T-helper 1 cell treated with Interleukin-12 subunit alpha and Interleukin-12 subunit beta and Interleukin-4 antibody, amounts not matched to agents 30 ng/mL and 1 ng/mL, for 36 hours (primary cell): Measurements from ENCODE around the gene ZBTB42. TPM values are rescaled to one million over a fixed set of nuclear protein-coding genes. Genes with fewer than 3 reads are reported as not detected.

ENCODE experiments used
- intact Hi-C: fragments of 100-400 bp; cut with micrococcal nuclease; formaldehyde crosslinking; loops from one replicate; pipeline ENCODE4 v1.15.1; 2024
- total RNA-seq: library from RNA; stranded (reverse); gene quantifications from 2 replicates; pipeline ENCODE4 v1.2.3, GENCODE V29; 2022

Gene ZBTB42
- total RNA-seq, 1 donor from 2014 or later = 6.7 TPM

GRCh38 chr14:104793703-104793959 is 7.3 kb upstream of the ZBTB42 start:
- intact Hi-C loops = no loop called here

- intact Hi-C loops = loop anchor here (2.0 kb wide), 1 partner anchor 71 kb away; the partner anchor contains the start of gene CEP170B
These were observed 6.8 kb upstream of the ZBTB42 start for GRCh38 chr14:104794099-104794498.

DNA sequence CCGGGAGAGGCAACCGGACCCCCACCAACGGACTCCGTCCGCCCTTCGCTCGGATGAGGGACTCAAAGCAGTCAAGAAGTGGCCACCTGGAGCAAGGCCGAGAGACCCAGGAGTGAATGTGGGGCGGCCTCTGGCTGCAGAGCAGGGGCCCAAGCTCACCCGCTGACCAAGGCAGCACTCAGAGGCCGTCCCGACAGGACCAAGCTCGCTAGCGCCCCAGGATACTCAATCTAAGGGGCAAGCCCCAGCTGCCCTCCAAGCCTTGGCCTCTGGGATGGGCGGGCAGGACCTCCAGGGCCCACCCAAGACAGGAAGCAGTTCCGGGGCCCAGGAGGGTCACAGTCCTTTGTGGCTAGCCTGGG is 6.3 kb upstream of the ZBTB42 start:
- intact Hi-C loops = loop anchor here (2.0 kb wide), 1 partner anchor 70 kb away; the partner anchor contains the start of gene CEP170B

- intact Hi-C loops = loop anchor here (1.0 to 2.0 kb wide), 2 partner anchors 43 to 70 kb away; partner anchors contain the start of gene CEP170B
These were observed 5.7 kb upstream of the ZBTB42 start, which contains the start of gene AKT1 for GRCh38 chr14:104794993-104795780. Gene AKT1 (minus strand): TSS chr14:104795748. CDS start chr14:104792643, 3,105 bp downstream.

DNA sequence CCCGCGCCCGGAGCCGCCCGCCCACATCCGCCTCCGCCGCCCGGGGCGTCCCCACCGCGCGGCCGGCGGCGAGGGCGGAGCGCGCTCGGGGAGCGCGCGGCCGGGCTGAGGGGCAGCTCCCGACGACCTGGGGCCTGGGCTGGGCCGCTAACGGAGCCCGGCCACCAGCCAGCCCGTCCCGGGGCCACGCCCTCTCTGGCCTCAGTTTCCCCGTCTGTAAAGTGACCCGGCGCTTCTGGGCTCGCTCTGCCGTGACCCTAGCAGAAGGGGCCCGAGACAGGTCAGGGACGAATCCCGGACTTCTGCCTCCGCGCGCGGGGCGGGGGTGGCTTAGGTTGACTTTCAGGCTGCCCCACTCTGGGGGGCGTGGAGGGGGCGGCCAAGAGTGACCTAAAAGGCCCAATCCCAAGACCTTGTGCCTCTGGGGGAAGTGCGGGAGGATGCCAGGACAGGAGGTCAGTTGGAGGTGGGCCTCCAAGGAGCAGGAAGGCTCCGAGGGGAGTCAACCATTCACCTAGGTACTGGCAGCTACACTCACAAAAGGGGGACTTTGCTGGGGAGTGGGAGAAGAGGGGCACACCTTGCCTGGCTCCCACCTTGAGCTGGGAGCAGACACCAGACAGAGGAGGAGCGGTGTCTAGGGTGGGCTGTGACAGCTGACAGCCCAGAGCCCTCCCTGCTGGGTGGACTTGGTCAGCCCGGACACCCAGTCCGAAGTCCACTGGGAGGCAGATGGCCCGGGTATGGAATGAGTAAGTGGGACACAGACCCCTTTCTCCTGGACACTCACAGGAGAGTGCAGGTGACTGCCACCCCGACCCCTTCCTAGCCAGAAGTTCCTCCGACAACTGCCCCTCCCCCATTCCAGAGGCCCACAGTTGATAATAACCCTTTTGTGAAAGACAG is 4.9 kb upstream of the ZBTB42 start:
- intact Hi-C loops = loop anchor here (1.0 to 2.0 kb wide), 2 partner anchors 44 to 69 kb away; partner anchors contain the start of gene CEP170B

DNA sequence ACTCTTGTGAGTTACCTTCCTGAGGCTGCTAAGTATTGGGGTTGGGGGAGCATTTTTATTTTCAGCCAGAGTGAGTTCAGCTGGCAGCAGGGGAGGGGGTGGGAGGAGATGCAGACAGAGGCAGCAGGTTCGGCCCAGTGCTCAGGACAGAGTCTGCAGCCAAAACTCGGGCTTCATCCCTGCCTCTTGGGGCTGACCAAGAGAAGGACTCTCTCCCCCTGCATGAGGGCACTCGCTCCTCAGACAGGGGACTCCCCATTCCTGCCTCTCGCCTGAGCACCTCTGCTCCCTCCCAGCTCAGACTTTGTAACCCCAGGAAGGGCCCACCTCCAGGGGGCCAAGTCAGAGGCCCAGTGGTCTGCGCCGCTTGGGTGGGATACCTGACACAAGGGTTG is 4.2 kb upstream of the ZBTB42 start:
- intact Hi-C loops = no loop called here

DNA sequence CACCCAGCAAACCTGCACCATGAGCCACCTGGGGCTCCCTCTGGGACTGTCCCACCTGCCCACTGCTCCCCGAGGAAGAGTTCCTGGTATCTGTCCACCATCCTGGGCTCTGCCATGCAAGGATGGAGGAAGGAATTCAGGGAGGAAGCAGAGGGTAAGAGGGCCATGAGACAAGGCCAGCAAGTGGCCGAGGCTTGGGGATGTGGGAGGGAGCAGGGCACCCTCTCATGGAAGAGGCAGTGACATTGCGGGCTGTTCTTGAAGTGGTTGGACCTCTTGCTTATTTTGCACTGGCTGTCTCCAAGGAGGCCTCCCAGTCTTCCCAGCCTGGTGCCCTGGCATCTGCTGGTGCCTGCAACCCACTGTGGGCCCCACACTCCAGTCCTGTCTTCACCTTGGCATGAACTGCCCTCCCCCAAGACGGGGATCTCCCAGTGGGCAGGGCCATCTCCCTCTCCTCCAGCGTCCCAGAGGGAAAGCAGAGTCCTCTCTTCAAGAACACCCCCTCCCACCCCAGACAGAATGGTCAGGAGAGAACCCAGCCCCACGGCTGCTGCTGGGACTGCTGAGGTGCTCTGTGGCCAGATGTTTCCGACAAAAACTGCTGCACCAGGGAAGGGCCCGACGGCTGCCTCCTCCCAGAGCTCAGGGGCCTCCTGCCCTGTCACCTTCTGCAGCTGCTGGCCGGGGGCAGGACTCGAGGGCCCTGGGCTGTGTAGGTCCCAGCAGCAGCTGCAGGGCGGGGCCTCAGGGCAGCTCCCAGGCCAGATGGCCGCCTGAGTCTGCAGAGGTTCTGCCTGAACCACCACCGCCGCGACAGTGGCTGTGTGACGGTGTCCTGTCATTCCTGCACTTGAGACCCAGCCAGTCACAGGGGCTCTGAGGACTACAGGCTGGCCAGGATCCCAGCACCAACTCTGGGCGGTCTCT is 3.5 kb upstream of the ZBTB42 start:
- intact Hi-C loops = no loop called here

- intact Hi-C loops = no loop called here
These were observed 2.3 kb upstream of the ZBTB42 start for GRCh38 chr14:104798300-104799243.

- intact Hi-C loops = loop anchor here (1.0 to 2.0 kb wide), 5 partner anchors 28 to 77 kb away; partner anchors contain the start of gene ADSS1
These were observed 1.5 kb upstream of the ZBTB42 start for GRCh38 chr14:104799244-104800014.

GRCh38 chr14:104800015-104800770 is 708 bp upstream of the ZBTB42 start:
- intact Hi-C loops = loop anchor here (1.0 to 2.0 kb wide), 5 partner anchors 27 to 77 kb away; partner anchors contain the start of gene ADSS1

- intact Hi-C loops = loop anchor here (2.0 kb wide), 3 partner anchors 33 to 77 kb away; partner anchors contain the start of gene ADSS1
These were observed 856 bp downstream of the ZBTB42 start for GRCh38 chr14:104801520-104802393.

GRCh38 chr14:104802394-104803184 is 1.7 kb downstream of the ZBTB42 start:
- intact Hi-C loops = no loop called here

- intact Hi-C loops = no loop called here
These were observed 2.5 kb downstream of the ZBTB42 start for GRCh38 chr14:104803280-104803911.

GRCh38 chr14:104803912-104804410 is 3.1 kb downstream of the ZBTB42 start:
- intact Hi-C loops = no loop called here

DNA sequence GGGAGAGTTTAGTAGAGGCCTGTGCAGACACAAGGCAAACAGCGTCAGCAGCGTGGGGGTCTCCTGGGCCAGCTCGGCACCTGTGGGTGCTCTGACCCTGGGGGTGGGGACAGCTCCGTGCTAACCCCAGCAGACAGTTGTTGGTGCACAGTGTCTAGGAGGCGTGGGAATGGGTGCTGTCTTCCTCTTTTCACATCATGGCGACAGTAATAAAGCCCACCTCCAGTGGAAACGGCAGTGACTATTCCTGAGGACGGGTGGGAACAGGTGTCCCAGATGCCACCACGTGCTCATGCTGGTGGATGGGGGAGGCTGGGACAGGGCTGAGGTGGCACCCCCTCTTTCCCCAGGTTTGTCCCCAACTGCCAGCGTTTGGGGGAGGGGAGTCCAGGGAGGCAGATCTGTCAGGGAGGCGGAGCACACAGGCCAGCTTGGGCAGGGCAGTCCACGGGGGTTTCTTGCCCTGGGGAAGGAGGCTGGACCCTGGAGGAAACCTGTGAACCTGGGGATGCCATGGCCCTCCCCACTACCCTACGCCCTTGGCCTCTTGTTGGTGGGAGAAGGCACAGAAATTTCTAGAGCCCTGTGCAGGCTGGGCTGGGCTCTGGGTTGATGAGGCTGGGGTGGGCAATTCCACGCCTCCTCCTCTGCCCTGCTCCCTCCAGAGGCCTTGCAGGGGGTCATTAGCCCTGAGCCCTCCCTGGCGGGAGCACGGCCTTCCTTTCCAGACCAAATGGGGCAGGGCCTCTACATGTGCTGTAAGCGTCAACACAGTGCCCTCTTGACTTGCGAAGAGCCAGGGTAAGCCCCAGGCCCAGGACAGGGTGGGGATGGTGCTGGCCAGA is 3.8 kb downstream of the ZBTB42 start:
- intact Hi-C loops = no loop called here
